HEK293T (cell line): ENCODE results near the gene NTPCR.

ENCODE experiments used
- CTCF ChIA-PET: fragments of 350-600 bp; formaldehyde crosslinking; extraction: SDS; loops from one replicate; lab custom pipeline; 2021; ENCODE audit warnings: antibody characterized with exemption, inconsistent platforms; lab: Yijun Ruan, JAX
- POLR2A ChIA-PET: fragments of 350-600 bp; formaldehyde crosslinking; extraction: SDS; loops from one replicate; lab custom pipeline; 2020; ENCODE audit warnings: antibody characterized with exemption, inconsistent platforms; lab: Yijun Ruan, JAX
- DNase-seq: peaks from one replicate; pipeline ENCODE4 v3.0.0; 2012; ENCODE audit warnings: mixed read lengths; ENCODE audit errors: extremely low spot score
- ARNT ChIP-seq: fragments of 450-650 bp; IDR thresholded peaks from 2 replicates; pipeline ENCODE4 v1.6.1; 2017; ENCODE audit warnings: mild to moderate bottlenecking
- BHLHE40 ChIP-seq: fragments of 450-650 bp; IDR thresholded peaks from 2 replicates; pipeline ENCODE4 v1.6.1; 2016; ENCODE audit warnings: mild to moderate bottlenecking, moderate library complexity, borderline replicate concordance
- CTBP1 ChIP-seq: fragments of 450-650 bp; IDR thresholded peaks from 2 replicates; pipeline ENCODE4 v1.6.1; 2016; ENCODE audit warnings: borderline replicate concordance
- ELF4 ChIP-seq: fragments of 450-650 bp; IDR thresholded peaks from 2 replicates; pipeline ENCODE4 v1.6.1; 2017; ENCODE audit warnings: antibody characterized with exemption
- FOXA1 ChIP-seq: fragments of 450-650 bp; IDR thresholded peaks from 2 replicates; pipeline ENCODE4 v1.6.1; 2016; ENCODE audit warnings: mild to moderate bottlenecking
- FOXK2 ChIP-seq: fragments of 450-650 bp; IDR thresholded peaks from 2 replicates; pipeline ENCODE4 v1.6.1; 2016; ENCODE audit warnings: mild to moderate bottlenecking
- FOXM1 ChIP-seq: fragments of 450-650 bp; IDR thresholded peaks from 2 replicates; pipeline ENCODE4 v1.6.1; 2017; ENCODE audit warnings: mild to moderate bottlenecking, borderline replicate concordance
- HDGF ChIP-seq: fragments of 450-650 bp; IDR thresholded peaks from 2 replicates; pipeline ENCODE4 v1.6.1; 2017; ENCODE audit warnings: antibody characterized with exemption, borderline replicate concordance
- L3MBTL2 ChIP-seq: fragments of 450-650 bp; conservative IDR thresholded peaks from 2 replicates; pipeline ENCODE4 v1.6.1; 2016; ENCODE audit warnings: mild to moderate bottlenecking
- LEF1 ChIP-seq: fragments of 450-650 bp; IDR thresholded peaks from 2 replicates; pipeline ENCODE4 v1.6.1; 2017; ENCODE audit warnings: mild to moderate bottlenecking, borderline replicate concordance
- NFRKB ChIP-seq: fragments of 450-650 bp; IDR thresholded peaks from 2 replicates; pipeline ENCODE4 v1.6.1; 2016; ENCODE audit warnings: mild to moderate bottlenecking, moderate library complexity
- PKNOX1 ChIP-seq: fragments of 450-650 bp; IDR thresholded peaks from 2 replicates; pipeline ENCODE4 v1.6.1; 2016
- SP1 ChIP-seq: fragments of 450-650 bp; IDR thresholded peaks from 2 replicates; pipeline ENCODE4 v1.6.1; 2017
- SUZ12 ChIP-seq: fragments of 450-650 bp; IDR thresholded peaks from 2 replicates; pipeline ENCODE4 v1.6.1; 2016; ENCODE audit warnings: mild to moderate bottlenecking
- TARDBP ChIP-seq: fragments of 450-650 bp; IDR thresholded peaks from 2 replicates; pipeline ENCODE4 v1.6.1; 2016
- ZNF384 ChIP-seq: fragments of 450-650 bp; IDR thresholded peaks from 2 replicates; pipeline ENCODE4 v1.6.1; 2016

The NTPCR gene

GRCh38 chr1:232951605-232952004, 1.2 kb downstream of the NTPCR start:
- no peak for DNase-seq
- CTCF ChIA-PET = interaction anchor here (0.6 kb wide), 1 partner anchor 12 kb away, joined by 4 read pairs; no protein-coding TSS in a partner anchor
- POLR2A ChIA-PET = no interaction called here
- TF ChIP-seq HDGF (no peak), SP1 (no peak), FOXA1 (no peak), CTBP1 (no peak), TARDBP (no peak), ZNF384 (no peak), LEF1 (no peak), NFRKB (no peak), ARNT (no peak), ELF4 (no peak)

- TF ChIP-seq FOXM1 = peak; percentile 40; the same call in 1 of the 2 replicates
- TF ChIP-seq FOXA1 = no peak
- TF ChIP-seq FOXK2 = no peak
- TF ChIP-seq ELF4 = no peak
- no peak for TF ChIP-seq NFRKB
- TF ChIP-seq ARNT = no peak
- TF ChIP-seq TARDBP = no peak
- no peak for TF ChIP-seq SUZ12
- TF ChIP-seq LEF1 = no peak
- peak; percentile 79 for TF ChIP-seq PKNOX1
- no peak for TF ChIP-seq SP1
- no peak for TF ChIP-seq L3MBTL2
- TF ChIP-seq ZNF384 = peak; percentile 53; the same call in 1 of the 2 replicates
- TF ChIP-seq BHLHE40 = no peak
- peak; percentile 55; the same call in 1 of the 2 replicates for TF ChIP-seq CTBP1
- TF ChIP-seq HDGF = no peak; the same call in 1 of the 2 replicates
- CTCF ChIA-PET = interaction anchor here (0.6 to 1.2 kb wide), 6 partner anchors 18 to 1197 kb away, joined by 3 to 6 read pairs (median 3); no protein-coding TSS in a partner anchor
- DNase-seq = peak; percentile 86
- POLR2A ChIA-PET = interaction anchor here (1.1 kb wide), 1 partner anchor 160 kb away, joined by 3 read pairs; no protein-coding TSS in a partner anchor
Measured at GRCh38 chr1:232952514-232953499, 2.4 kb downstream of the NTPCR start.

- DNase-seq = no peak
- ChIA-PET CTCF (interaction anchor here (0.6 kb wide), 1 partner anchor 71 kb away, joined by 3 read pairs; no protein-coding TSS in a partner anchor), POLR2A (no interaction called here)
- TF ChIP-seq ARNT (no peak), ZNF384 (no peak), LEF1 (no peak), HDGF (no peak), BHLHE40 (no peak), TARDBP (no peak), FOXM1 (no peak), ELF4 (no peak), CTBP1 (no peak)
Measured at GRCh38 chr1:232954594-232955365, 4.4 kb downstream of the NTPCR start.

GRCh38 chr1:232956081-232956480, 5.7 kb downstream of the NTPCR start:
- no peak for TF ChIP-seq FOXK2
- ChIA-PET CTCF (no interaction called here), POLR2A (no interaction called here)
- no peak for DNase-seq

DNA sequence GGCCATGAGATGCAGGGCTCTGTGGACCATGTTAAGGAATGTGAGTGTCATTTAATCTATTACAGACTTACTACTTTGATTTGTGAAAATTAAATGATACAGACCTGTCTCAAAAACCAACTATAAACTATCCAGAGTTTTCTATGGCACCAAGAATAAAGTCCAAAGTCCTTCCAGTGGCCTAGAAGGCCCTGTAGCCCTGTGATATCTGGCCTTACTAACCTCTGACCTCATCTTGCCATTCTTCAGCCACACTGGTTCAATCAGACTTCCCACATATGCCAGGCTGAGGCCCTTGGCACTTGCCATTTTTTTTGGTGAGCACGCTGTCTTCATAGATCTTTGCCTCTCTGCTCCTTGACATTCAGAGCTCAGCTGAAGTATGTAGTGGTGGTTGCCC, 7.7 kb downstream of the NTPCR start:
- ChIA-PET CTCF (no interaction called here), POLR2A (no interaction called here)
- no peak for DNase-seq
- TF ChIP-seq FOXA1 (no peak), PKNOX1 (no peak), BHLHE40 (no peak), FOXM1 (no peak), LEF1 (no peak), NFRKB (no peak), ZNF384 (no peak), SUZ12 (no peak), SP1 (no peak), CTBP1 (no peak), FOXK2 (no peak)
